HEK293 (cell line): Measurements from ENCODE around the gene IL1RAP.
"Not testable (repeated sequence)": the region's sequence is repeated elsewhere in the genome, so short reads cannot be mapped to it uniquely, and the experiment has no call there.

Source experiments
- CTCF ChIA-PET: fragments of 350-600 bp; formaldehyde crosslinking; extraction: SDS; loops from one replicate; lab custom pipeline; 2021; ENCODE audit warnings: antibody characterized with exemption; lab: Yijun Ruan, JAX
- POLR2A ChIA-PET: fragments of 300-600 bp; formaldehyde crosslinking; extraction: SDS; loops from one replicate; lab custom pipeline; 2020; ENCODE audit warnings: antibody characterized with exemption, inconsistent platforms; lab: Yijun Ruan, JAX
- H3K27ac ChIP-seq: fragments of 200-500 bp; sonication (Bioruptor generic); 2 replicates; pipeline ENCODE4 v1.5.1; 2014; ENCODE audit warnings: low read depth, low read length, control low read depth, inconsistent platforms; ENCODE audit errors: extremely low read depth
- H3K36me3 ChIP-seq, 2 experiments: fragments of 200-500 bp in 1 of 2; sonication (Bioruptor generic) in 1 of 2; 1 replicate in 1 of 2; 2 replicates in 1 of 2; pipeline ENCODE4 v1.5.1; 2014 to 2017; ENCODE audit warnings: inconsistent platforms in 2 of 2, low read length in 2 of 2; ENCODE audit not compliant: control insufficient read depth in 2 of 2, insufficient read depth in 1 of 2
- H3K4me1 ChIP-seq: fragments of 200-500 bp; sonication (Bioruptor generic); 2 replicates; pipeline ENCODE4 v1.5.1; 2014; ENCODE audit warnings: mild to moderate bottlenecking, low read length, inconsistent platforms; ENCODE audit not compliant: control insufficient read depth, insufficient read depth
- H3K4me3 ChIP-seq: 2 replicates; pipeline ENCODE4 v1.5.1; 2011; ENCODE audit warnings: low read depth, mild to moderate bottlenecking, control low read depth, low read length, moderate library complexity
- H3K9me3 ChIP-seq: fragments of 200-500 bp; sonication (Bioruptor generic); 2 replicates; pipeline ENCODE4 v1.5.1; 2014; ENCODE audit warnings: low read depth, low read length, inconsistent platforms; ENCODE audit not compliant: control insufficient read depth, insufficient read depth
- BCL6B ChIP-seq: fragments of 450-650 bp; formaldehyde crosslinking; IDR thresholded peaks from 2 replicates; pipeline ENCODE4 v1.5.1; 2017; ENCODE audit warnings: missing biosample characterization, missing genetic modification characterization
- HOXD13 ChIP-seq: sonication (generic); formaldehyde crosslinking; IDR thresholded peaks from 2 replicates; pipeline ENCODE4 v1.8.0; 2022; ENCODE audit warnings: missing genetic modification reagents, borderline replicate concordance
- KLF9 ChIP-seq: fragments of 450-650 bp; formaldehyde crosslinking; IDR thresholded peaks from 2 replicates; pipeline ENCODE4 v1.5.1; 2016; ENCODE audit warnings: missing biosample characterization, missing genetic modification characterization, low read depth
- SCRT2 ChIP-seq: fragments of 450-650 bp; formaldehyde crosslinking; IDR thresholded peaks from 2 replicates; pipeline ENCODE4 v1.5.1; 2016; ENCODE audit warnings: missing biosample characterization, missing genetic modification characterization
- SP7 ChIP-seq: fragments of 450-650 bp; formaldehyde crosslinking; IDR thresholded peaks from 2 replicates; pipeline ENCODE4 v1.5.1; 2016; ENCODE audit warnings: missing biosample characterization, missing genetic modification characterization
- ZBTB44 ChIP-seq: fragments of 450-650 bp; IDR thresholded peaks from 2 replicates; pipeline ENCODE4 v1.5.1; 2018; ENCODE audit warnings: missing biosample characterization, mild to moderate bottlenecking, missing genetic modification characterization
- ZBTB8A ChIP-seq: fragments of 450-650 bp; formaldehyde crosslinking; IDR thresholded peaks from 2 replicates; pipeline ENCODE4 v1.5.1; 2016; ENCODE audit warnings: missing biosample characterization, missing genetic modification characterization
- ZNF146 ChIP-seq: fragments of 450-650 bp; formaldehyde crosslinking; IDR thresholded peaks from 2 replicates; pipeline ENCODE4 v1.5.1; 2016; ENCODE audit warnings: missing biosample characterization, missing genetic modification characterization
- ZNF157 ChIP-seq: fragments of 450-650 bp; formaldehyde crosslinking; IDR thresholded peaks from 2 replicates; pipeline ENCODE4 v1.5.1; 2016; ENCODE audit warnings: missing biosample characterization, missing genetic modification characterization
- ZNF174 ChIP-seq: fragments of 450-650 bp; formaldehyde crosslinking; IDR thresholded peaks from 2 replicates; pipeline ENCODE4 v1.5.0; 2017; ENCODE audit warnings: missing biosample characterization, mild to moderate bottlenecking, missing genetic modification characterization
- ZNF202 ChIP-seq: fragments of 450-650 bp; formaldehyde crosslinking; IDR thresholded peaks from 2 replicates; pipeline ENCODE4 v1.5.1; 2016; ENCODE audit warnings: missing biosample characterization, missing genetic modification characterization, borderline replicate concordance
- ZNF24 ChIP-seq: fragments of 450-650 bp; formaldehyde crosslinking; IDR thresholded peaks from 2 replicates; pipeline ENCODE4 v1.5.1; 2016; ENCODE audit warnings: missing biosample characterization, missing genetic modification characterization
- ZNF341 ChIP-seq: fragments of 450-650 bp; formaldehyde crosslinking; IDR thresholded peaks from 2 replicates; pipeline ENCODE4; 2016; ENCODE audit warnings: low read depth, missing biosample characterization, missing genetic modification characterization
- ZNF366 ChIP-seq: fragments of 450-650 bp; formaldehyde crosslinking; conservative IDR thresholded peaks from 2 replicates; pipeline ENCODE4 v1.5.1; 2016; ENCODE audit warnings: missing biosample characterization, missing genetic modification characterization
- ZNF37A ChIP-seq: fragments of 450-650 bp; IDR thresholded peaks from 2 replicates; pipeline ENCODE4 v1.5.1; 2018; ENCODE audit warnings: missing biosample characterization, missing genetic modification characterization
- ZNF473 ChIP-seq: fragments of 450-650 bp; formaldehyde crosslinking; IDR thresholded peaks from 2 replicates; pipeline ENCODE4 v1.5.1; 2017; ENCODE audit warnings: missing biosample characterization, missing genetic modification characterization
- ZNF521 ChIP-seq: fragments of 450-650 bp; formaldehyde crosslinking; IDR thresholded peaks from 2 replicates; pipeline ENCODE4 v1.5.1; 2017; ENCODE audit warnings: missing biosample characterization, mild to moderate bottlenecking, missing genetic modification characterization
- ZNF571 ChIP-seq: fragments of 450-650 bp; formaldehyde crosslinking; IDR thresholded peaks from 2 replicates; pipeline ENCODE4 v1.5.0; 2017; ENCODE audit warnings: missing biosample characterization, missing genetic modification characterization
- ZNF580 ChIP-seq: fragments of 450-650 bp; formaldehyde crosslinking; IDR thresholded peaks from 2 replicates; pipeline ENCODE4 v1.5.1; 2016; ENCODE audit warnings: missing biosample characterization, missing genetic modification characterization
- ZNF623 ChIP-seq: fragments of 450-650 bp; formaldehyde crosslinking; IDR thresholded peaks from 2 replicates; pipeline ENCODE4 v1.5.1; 2016; ENCODE audit warnings: missing biosample characterization, missing genetic modification characterization
- ZNF837 ChIP-seq: fragments of 450-650 bp; formaldehyde crosslinking; IDR thresholded peaks from 2 replicates; pipeline ENCODE4 v1.5.1; 2016; ENCODE audit warnings: missing biosample characterization, missing genetic modification characterization
- ZSCAN16 ChIP-seq: fragments of 450-650 bp; formaldehyde crosslinking; IDR thresholded peaks from 2 replicates; pipeline ENCODE4 v1.5.1; 2016; ENCODE audit warnings: missing biosample characterization, missing genetic modification characterization

IL1RAP gene

GRCh38 chr3:190516416-190516815, 2.5 kb downstream of the IL1RAP start:
- no peaks in the 10 kb centered on the region for H3K9me3 ChIP-seq
- H3K27ac ChIP-seq, result no peak overlapping the region
- ChIA-PET CTCF (interaction anchor here (0.6 to 1.0 kb wide), 2 partner anchors 20 to 154 kb away, joined by 3 to 4 read pairs; no protein-coding TSS in a partner anchor), POLR2A (no interaction called here)
- TF ChIP-seq ZNF623 (tag by site-specific recombination) (no peak), ZBTB44 (tag by site-specific recombination) (no peak), ZNF341 (tag by site-specific recombination) (no peak), ZNF202 (tag by site-specific recombination) (no peak), ZSCAN16 (tag by site-specific recombination) (no peak), BCL6B (no peak), ZNF157 (tag by site-specific recombination) (no peak), ZNF571 (tag by site-specific recombination) (no peak), ZNF473 (tag by site-specific recombination) (no peak), HOXD13 (CRISPR knock-in tag) (no peak), ZNF174 (tag by site-specific recombination) (no peak), ZBTB8A (tag by site-specific recombination) (no peak), ZNF37A (tag by site-specific recombination) (no peak), ZNF366 (tag by site-specific recombination) (no peak), SCRT2 (tag by site-specific recombination) (no peak)
- no peaks in the 10 kb centered on the region for H3K4me1 ChIP-seq
- no peak overlapping the region for H3K4me3 ChIP-seq
- no peaks in the 10 kb centered on the region for H3K36me3 ChIP-seq

GRCh38 chr3:190517687-190518086, 3.8 kb downstream of the IL1RAP start:
- TF ChIP-seq KLF9 (tag by site-specific recombination), result no peak
- TF ChIP-seq, all 188 proteins: peak for 0
- H3K9me3 ChIP-seq, result no peaks in the 10 kb centered on the region
- H3K36me3 ChIP-seq, result no peaks in the 10 kb centered on the region
- H3K27ac ChIP-seq, result no peak overlapping the region
- CTCF ChIA-PET, result no interaction called here
- POLR2A ChIA-PET, result no interaction called here
- H3K4me1 ChIP-seq, result no peaks in the 10 kb centered on the region
- no peak overlapping the region for H3K4me3 ChIP-seq

- H3K9me3 ChIP-seq, POLR2A ChIA-PET, H3K4me1 ChIP-seq, H3K36me3 ChIP-seq, H3K27ac ChIP-seq, CTCF ChIA-PET, H3K4me3 ChIP-seq: not testable (repeated sequence)
These were observed 4.6 kb downstream of the IL1RAP start for GRCh38 chr3:190518531-190518930.

GRCh38 chr3:190519886-190520285, 6.0 kb downstream of the IL1RAP start:
- Histone ChIP-seq H3K4me3 (no peak overlapping the region), H3K4me1 (no peaks in the 10 kb centered on the region), H3K36me3 (no peaks in the 10 kb centered on the region)
- ChIA-PET POLR2A (no interaction called here), CTCF (no interaction called here)
- TF ChIP-seq ZNF24 (tag by site-specific recombination), result no peak
- no peak for TF ChIP-seq ZNF837 (tag by site-specific recombination)
- TF ChIP-seq ZNF521 (tag by site-specific recombination), result no peak
- TF ChIP-seq ZNF146 (tag by site-specific recombination), result no peak
- no peak for TF ChIP-seq SP7 (tag by site-specific recombination)
- no peak for TF ChIP-seq ZNF580 (tag by site-specific recombination)
- TF ChIP-seq, all 188 proteins: peak for 0
- Histone ChIP-seq H3K9me3 (no peaks in the 10 kb centered on the region), H3K27ac (no peak overlapping the region)
